HG03103 (cell line): ENCODE results near the gene STARD7.
"Not testable (repeated sequence)": the region's sequence is repeated elsewhere in the genome, so short reads cannot be mapped to it uniquely, and the experiment has no call there.

Experiments
- ATAC-seq: cut with Tn5 transposase; IDR thresholded peaks from one replicate; pipeline ENCODE4 v1.9.1; 2021; ENCODE audit warnings: low read depth; ENCODE audit not compliant: unreplicated experiment

Gene STARD7

DNA sequence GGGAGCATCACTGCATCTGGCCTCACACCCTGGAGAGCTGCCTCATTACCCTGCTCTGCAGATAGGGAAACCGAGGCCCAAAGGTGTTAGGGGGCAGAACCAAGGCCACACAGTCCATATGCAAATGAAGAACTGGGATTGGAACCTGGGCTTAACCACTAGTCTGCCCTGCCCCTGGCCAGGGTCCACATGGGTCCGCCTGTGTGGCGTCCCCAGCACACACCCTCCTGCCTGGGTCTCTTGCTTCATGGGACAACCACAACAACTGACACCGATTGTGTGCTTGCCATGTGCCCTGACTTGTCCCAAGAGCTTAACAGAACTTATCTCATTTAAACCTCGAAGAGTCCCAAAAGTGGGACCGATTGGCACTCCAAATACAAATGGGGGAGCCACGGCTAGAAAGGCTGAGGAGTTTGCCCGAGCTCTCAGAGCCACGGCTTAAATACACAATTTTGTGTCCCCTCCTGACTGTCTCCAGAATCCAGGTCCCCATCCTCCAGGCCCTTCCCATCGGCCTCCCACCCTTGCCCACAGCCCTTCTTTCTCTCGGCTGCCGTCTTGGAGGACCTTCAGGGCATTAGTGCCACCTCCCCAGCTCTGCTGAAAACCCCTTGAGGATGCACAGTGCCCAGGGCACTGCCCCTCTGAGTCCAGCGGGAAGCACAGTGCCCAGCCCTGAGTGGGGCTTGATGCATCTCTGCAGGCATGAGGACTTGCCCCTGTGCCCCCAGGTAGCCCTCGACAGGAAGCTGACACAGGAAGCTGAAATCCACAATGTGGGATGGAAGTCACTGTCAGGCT lies 57.6 kb downstream of the STARD7 start:
- ATAC-seq = no peak

DNA sequence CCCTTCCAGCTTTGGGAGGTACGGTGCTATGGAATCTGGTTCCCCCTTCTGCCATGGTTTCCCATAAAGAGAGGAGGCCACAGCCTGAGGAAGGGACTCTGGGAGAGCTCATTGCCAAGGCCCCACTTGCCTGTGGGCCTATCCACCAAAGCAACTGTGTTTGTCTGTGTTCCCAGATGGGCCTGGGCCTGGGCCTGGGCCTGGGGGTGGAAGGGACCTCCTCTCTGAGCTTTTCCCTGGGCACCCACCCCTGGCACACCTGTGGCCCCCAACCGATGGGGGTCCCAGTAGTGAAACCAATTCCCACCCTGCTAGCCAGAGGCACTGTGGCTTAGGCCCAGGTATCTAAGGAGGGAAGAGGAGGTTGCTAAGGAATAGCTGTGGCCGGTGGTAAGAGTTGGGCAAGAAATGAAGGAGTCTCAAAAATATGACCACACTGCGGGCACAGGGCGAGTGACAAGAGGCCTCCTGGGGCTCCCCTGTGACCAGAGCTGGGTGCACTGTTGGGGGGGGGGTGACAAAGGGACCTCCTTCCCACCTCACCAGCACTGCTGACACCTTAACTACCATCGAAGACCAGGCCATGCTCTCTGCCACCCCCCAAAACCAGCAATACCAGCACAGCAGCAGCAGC lies 58.5 kb downstream of the STARD7 start:
- ATAC-seq = no peak

DNA sequence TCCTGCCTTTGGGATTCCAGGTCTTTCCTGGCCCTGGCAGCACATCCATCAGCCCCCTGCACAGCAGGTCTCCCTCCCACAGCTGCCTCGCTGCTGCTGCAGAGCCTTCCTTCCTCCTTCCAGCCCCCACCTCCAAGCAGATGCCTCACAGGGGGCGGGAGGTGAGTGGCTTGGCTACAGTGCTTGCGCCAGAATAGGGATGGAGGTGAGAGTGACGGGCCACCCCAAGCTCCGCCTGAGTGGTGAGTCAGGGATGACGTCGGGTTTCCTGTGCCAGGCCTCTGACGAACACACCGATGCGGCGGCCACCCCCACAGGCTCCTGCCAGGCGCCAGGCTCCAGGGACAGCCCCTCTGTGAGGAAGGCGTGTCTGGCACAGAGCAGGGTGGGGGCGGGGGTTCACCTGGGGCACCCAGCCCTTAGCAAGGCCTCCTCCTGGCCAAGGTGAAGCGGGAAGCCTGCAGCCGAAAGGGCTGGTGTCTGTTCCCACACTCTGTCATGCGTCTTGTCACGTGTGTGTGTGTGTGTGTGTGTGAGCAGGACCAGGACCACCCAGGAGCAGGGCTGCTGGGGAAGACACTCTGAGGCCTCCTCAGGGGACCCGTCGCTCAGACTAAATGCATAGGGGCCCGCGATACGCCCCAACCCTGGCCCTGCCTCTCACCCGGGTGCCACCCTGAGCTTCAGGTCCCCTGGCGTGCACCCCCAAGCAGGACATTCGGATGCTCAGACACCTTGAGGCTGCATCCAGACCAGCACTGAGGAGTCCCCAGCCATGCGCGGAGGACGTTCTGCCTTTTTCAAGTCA lies 60.0 kb downstream of the STARD7 start:
- ATAC-seq = no peak

DNA sequence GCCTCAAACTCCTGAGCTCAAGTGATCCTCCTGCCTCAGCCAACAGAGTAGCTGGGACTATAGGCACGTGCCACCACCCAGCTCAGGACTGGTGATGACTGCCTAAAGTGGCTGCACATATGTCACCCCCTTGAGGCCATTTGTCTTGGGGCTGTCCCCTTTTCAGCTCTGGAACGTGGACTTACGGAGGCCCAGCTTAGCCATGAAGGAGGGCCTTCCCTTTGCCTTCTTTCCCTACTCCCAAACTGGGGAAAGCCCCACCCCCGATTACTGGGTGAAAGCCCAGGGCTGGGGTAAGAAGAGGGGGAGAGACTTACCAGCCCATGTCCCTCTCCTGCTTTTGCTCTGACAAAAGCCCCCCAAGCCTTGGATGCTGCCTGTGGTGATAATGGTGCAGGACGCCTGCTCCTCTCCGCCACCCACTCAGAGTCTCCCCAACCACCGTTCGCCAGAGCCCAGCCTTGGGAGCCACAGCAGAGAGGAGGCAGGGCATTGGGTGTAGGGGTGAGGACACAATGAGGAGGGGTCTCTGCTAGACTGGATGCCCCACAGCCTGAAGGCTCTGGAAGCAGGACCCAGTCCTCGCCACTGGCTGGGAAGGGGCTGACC lies 60.9 kb downstream of the STARD7 start:
- no peak for ATAC-seq

DNA sequence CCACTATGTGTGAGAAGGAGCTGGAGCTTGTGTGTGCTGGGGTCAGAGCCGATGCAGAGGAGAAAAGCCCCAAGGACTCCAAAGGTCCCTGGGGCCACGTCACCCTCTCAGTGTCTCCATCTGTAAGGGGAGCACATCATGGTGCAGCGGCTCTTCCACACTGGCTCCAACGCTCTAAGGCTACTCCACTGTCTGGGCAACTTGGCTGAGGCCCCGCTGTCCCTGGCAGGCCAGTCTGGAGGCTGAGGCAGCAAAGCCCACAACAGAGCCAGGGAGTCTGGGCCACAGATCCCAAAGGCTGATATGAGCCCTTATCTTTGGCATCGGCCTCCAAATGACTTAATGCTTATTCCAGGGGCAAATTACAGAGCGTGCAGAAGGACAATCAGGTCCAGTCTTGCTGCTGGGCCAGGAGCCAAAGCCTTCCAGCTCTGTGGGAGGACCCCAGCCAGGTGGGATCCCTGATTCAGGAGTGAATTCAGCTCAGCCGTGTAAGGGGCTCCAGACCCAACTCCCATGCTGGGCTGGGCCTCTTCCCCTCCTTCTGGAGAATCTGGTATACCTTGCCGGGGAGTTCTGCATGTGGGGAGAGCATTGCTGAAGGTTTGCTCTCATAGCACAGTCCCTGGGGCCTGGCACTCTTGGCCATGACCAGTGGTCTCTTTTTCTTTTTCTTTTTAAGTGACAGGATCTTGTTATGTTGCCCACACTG lies 61.6 kb downstream of the STARD7 start:
- no peak for ATAC-seq

DNA sequence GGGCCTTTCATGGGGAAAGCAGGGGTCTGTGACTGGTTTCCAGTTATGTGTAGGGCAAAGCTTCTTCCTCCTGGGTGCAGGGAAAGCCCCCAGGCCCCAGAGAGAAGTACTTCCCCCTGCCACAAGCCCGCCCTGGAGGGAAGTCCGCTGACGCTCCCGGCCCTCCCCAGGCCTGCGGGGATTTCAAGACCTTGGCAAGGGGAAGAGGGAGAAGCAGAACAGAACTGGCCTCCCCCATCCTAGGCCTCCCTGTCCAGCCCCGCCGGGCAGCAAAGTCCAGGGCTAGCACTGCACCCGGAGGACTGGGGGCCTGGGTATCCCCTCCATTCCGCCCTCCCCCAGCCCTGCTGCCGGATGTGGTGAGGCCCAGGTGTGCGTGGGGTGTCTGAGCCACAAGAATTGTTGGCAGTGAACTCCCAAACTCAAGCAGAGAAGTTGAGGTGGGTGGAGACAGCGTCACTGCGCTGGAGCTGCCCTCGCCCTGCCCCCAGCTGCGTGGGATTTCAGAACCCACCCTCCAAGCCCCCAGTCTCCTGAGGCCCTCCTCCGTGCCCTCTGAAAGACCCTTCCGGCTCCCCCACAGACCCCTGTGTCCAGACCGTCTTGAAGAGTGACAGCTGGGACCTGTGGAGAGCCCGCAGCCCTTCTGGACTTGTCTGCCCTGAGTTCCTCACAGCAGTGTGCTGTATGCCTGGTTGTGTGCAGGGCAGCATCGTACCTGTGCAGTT lies 62.3 kb downstream of the STARD7 start:
- peak; percentile 26 for ATAC-seq

DNA sequence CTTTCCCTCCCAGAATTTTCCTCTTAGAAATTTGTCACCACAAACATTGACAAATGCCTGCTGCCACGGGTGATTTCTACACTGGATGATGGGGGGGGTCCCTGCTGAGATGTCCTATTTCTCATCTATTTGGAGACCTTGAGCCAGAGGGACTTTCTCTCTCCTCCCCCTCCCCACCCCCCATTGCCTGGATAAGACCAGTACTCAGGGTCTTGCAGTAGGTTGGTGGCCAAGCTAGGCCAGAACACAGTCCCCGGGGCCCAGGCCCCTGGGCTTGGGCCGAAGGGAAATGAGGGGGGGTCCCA lies 62.8 kb downstream of the STARD7 start:
- ATAC-seq = no peak

DNA sequence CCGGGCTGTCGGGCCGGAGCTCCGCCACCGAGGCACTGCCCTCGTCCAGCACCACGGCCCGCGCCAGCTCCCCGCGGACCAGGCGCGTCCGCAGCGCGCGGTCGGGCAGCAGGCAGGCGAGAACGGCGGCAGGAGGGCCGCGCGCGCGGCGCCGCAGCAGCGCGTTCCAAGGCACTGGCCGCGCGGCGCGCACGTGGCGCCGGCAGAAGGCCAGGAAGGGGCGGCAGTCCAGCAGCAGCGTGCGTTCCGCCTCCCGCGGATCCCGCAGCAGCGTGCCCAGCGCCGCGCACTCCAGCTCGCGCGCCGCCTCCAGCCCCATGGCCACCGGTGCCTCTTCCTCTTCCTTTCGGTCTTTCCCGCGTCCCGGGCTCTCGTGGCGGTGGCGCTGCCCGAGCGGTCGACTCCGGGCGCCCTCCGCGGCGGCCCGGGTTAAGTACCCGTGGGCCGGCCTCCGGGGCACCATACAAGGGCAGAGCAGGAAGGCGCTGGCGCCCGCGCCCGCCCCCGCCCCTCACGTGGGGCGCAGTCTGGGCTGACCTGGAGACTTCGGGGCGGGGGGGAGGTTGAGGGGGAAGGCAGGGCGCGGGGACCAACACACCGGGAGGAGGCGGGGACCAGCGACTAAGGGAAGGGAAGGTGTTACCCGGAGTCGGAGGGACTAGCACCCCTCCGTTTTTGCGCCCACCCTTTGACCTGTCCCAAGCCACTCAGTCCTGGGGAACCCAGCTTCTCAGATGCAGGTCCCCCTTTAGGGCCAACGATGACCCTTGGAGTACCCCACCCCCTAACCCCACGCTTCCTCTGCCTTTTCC lies 63.4 kb downstream of the STARD7 start, which contains the start of gene DUSP2:
Gene DUSP2 (minus strand): TSS at position 405 of the 812 bp plus-strand sequence. CDS start 86 bp downstream, at position 319.
- peak; percentile 40 for ATAC-seq

DNA sequence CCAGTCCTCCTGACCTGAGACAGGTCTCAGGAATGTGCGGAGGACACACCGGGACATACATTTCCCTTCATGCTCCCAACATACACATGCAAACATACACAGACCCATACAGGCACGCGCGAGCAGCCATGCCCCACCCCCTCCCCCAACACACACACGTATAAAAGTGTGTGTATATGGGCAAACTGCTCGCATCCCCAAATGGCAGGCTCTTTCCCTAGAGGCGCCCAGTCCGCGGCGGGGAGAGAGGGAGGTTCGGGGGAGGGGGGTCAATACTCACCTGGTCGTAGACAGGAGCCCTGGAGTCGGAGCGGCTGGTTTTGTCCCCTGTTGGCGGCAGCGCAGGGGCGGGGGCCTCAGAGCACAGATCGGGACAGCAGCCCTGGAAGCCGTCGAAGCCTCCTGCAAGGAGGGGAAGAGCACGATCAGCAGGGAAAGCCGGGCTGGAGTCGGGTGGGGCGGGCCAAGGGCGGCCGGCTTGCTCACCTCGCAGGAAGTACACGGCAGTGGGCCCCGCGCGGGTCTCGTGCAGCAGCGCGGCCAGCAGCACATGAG lies 64.1 kb downstream of the STARD7 start:
- ATAC-seq = no peak

DNA sequence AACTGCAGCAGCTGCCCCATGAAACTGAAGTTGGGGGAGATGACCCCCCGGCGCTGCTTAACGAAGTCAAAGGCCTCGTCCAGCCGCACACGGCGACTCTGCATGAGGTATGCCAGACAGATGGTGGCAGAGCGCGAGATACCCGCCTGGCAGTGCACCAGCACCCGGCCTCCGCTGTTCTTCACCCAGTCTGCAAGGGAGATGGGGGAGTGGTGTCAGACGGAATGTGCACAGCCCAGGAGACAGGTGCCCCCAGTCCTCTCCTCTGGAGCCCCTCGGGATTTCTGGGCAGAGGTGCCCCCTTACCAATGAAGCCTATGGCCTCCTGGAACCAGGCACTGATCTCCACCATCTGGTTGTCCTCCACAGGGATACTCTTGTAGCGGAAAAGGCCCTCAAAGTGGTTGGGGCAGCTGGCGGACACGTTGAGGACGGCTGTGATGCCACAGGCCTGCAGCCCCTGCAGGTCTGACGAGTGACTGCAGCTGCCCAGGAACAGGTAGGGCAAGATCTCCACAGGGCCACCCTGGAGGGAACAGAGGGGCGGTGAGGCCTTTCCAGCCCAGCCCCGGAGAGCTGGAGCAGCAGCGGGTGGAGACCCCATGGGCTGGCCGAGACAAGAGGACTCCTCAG lies 64.7 kb downstream of the STARD7 start:
- no peak for ATAC-seq

DNA sequence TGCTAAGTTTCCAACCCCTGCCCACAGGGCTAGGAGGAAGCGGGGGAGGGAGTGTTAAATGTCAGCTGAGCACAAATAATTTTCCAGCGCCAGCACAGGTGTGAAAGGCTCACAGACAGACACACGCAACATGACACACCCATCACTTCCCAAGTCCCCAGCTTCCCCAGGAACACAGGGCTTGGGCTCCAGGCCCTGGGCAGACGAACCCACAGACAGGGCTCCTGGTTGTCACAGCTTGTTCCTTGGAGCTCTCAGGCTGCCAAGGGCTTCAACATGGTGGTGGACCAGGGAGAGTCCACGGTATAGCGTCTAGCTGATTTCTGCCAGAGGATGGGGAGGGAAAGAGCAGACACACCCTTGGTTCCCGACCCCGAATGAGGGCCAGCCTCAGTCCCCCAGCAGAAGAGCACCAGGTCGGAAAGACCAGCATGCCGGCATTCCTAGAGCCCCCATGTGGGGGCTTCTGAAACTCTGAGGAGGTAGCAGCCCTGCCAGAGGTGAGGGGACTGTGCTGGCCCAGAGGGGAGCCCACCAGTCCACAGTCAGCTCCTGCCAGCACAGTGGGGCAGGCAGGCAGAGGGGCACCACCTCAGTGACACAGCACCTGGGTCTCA lies 65.3 kb downstream of the STARD7 start:
- ATAC-seq = no peak

DNA sequence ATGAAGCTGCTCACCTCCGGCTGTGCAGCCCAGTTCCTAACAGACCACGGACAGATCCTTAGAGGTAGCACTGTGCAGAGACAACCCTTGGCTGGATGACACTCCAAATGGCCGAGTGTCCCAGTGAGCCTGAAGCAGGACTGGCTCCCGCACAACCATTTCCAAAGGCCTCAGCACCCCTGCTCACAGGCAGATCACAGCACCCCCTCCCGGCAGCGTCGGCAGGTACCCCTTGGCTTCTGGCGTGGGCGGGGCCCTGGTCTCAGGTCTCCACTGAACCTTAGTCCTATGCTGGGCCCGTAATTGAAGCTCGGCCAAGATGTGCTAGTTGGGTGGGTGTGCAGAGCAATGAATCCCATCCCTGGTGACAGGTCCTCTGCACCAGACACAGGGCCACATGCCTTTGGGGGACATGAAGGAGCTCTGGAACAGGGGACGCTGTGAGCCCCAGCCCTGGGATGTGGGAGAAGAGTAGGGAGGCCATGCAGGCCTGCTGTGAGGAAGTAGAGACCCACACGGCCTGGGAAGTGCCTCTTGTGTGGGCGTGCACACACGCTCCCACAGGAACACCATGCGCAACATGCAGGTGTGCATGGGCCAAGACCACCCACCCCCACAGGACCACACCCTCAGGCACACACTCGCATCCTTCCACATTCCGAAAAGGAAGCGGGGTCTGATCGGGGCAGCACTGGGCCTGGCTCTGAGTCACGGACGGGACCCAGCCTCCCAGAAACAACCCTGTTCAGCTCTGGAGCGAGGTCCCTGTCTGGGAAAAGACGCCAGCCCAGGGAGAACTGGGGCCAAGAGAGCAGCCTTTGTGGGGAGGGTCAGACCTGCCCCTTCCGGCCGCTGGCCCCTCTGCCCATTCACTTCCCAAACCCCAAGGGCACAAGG lies 66.2 kb downstream of the STARD7 start:
- ATAC-seq = no peak

DNA sequence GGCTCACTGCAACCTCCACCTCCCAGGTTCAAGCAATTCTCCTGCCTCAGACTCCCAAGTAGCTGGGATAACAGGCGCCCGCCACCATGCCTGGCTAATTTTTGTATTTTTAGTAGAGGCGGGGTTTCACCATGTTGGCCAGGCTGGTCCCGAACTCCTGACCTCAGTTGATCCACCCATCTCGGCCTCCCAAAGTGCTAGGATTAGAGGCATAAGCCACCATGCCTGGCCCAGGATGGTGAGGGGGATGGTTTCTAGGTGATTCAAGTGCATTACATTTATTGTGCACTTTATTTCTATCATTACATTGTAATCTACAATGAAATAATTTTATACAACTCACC lies 67.0 kb downstream of the STARD7 start:
- not testable (repeated sequence) for ATAC-seq

DNA sequence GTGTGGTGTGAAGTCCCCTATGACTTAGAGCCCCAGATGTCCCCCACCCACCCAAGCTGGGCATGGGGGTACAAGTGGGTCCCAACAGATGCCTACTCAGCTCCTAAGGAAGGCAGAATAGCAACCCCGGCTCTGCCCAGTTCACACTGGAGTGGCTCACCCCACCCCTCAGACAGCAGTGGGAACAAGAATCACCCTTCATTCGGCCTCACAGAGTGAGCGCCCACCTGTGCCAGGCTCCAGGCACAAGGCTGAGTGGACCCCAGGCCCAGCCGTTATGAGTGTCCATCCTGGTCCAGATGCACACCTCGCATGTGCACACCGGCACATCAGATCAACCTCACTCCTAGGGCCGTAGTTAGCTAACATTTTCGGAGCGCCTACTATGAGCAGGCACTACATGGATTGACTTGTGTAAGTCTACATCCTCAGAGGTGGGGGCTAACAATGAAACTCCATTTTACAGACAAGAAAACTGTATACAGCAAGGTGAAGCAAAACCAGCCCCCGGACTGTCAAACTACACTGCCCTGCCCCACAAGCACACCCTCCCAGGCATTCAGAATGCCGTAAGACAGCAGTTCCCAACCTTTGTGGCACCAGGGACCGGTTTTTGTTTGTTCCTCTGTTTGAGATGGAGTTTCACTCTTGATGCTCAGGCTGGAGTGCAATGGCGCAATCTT lies 67.5 kb downstream of the STARD7 start:
- ATAC-seq = no peak

DNA sequence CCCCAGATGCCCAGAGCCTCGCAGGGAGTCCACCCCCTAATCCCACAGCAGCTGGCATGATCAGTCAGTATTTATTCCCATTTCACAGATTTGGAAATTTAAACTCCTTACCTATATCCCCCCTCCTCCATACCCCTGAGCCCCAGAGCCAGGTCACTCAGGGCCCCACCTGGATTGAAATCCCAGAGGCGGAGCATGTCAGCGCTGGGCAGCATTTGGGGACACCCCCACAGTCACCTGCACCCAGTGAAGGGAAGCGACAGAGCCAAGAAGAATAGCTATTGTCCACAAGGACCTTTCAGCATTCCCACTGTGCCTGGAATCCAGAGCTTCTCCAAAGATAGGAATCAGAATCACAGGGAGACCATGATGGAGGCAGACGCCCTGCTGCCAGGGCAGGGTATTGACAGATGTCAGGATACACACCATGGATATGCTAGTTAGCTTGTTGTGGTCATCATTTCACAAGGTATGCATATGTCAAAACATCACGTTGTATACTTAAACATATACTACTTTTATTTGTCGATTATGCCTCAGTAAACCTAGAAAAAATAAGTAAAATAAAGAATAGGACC lies 69.4 kb downstream of the STARD7 start:
- no peak for ATAC-seq
